IMR-90 (cell line): ENCODE measurements around the gene ACADS. TPM values are rescaled to one million over a fixed set of nuclear protein-coding genes. Genes with fewer than 3 reads are reported as not detected.

Experiments
- ATAC-seq: fragments of 200-7000 bp; cut with Tn5 transposase; 2 replicates; pipeline ENCODE4 v1.9.1; 2020; ENCODE audit warnings: low read depth, mild to moderate bottlenecking, moderate library complexity
- BruUV-seq: library from RNA; stranded (reverse); fragments of 400-500 nt; replicated peaks from 2 replicates; lab custom pipeline; 2021; lab: Mats Ljungman, UMichigan
- CTCF ChIA-PET: fragments of 300-600 bp; formaldehyde crosslinking; extraction: SDS; loops from one replicate; lab custom pipeline; 2021; ENCODE audit warnings: antibody characterized with exemption; lab: Yijun Ruan, JAX
- POLR2A ChIA-PET: fragments of 300-600 bp; sonication (Branson Sonifier 250); formaldehyde crosslinking; loops from one replicate; lab custom pipeline; 2022; ENCODE audit warnings: antibody characterized with exemption; ENCODE audit not compliant: unreplicated experiment; lab: Charles Lee
- DNase-seq: peaks from one replicate; pipeline ENCODE4 v3.0.0; 2013
- H2AFZ ChIP-seq: replicated peaks from 2 replicates; pipeline ENCODE3; 2013; ENCODE audit warnings: low read length, mild to moderate bottlenecking; ENCODE audit not compliant: poor library complexity
- H2AK5ac ChIP-seq: 2 replicates; pipeline ENCODE4 v1.6.1; 2013; ENCODE audit warnings: low read depth, low read length, inconsistent platforms
- H2AK9ac ChIP-seq: replicated peaks from 2 replicates; pipeline ENCODE3; 2013; ENCODE audit warnings: mild to moderate bottlenecking, low read depth, low read length, moderate library complexity; ENCODE audit not compliant: poor library complexity
- H2BK120ac ChIP-seq: 2 replicates; pipeline ENCODE4 v1.6.1; 2013; ENCODE audit warnings: low read depth, low read length, inconsistent platforms
- H2BK15ac ChIP-seq: 3 replicates; pipeline ENCODE4 v1.6.1; 2013; ENCODE audit warnings: low read depth, low read length, inconsistent platforms
- H2BK20ac ChIP-seq: 2 replicates; pipeline ENCODE4 v1.6.1; 2013; ENCODE audit warnings: low read depth, mild to moderate bottlenecking, inconsistent platforms, low read length, moderate library complexity
- H2BK5ac ChIP-seq: 2 replicates; pipeline ENCODE4 v1.6.1; 2013; ENCODE audit warnings: mild to moderate bottlenecking, low read depth, low read length, inconsistent platforms; ENCODE audit not compliant: poor library complexity, severe bottlenecking
- H3K14ac ChIP-seq: replicated peaks from 2 replicates; pipeline ENCODE4 v1.6.1; 2013; ENCODE audit warnings: low read depth, low read length, inconsistent platforms
- H3K18ac ChIP-seq: 2 replicates; pipeline ENCODE4 v1.6.1; 2013; ENCODE audit warnings: low read depth, low read length, control low read depth
- H3K23ac ChIP-seq: 2 replicates; pipeline ENCODE4 v1.6.1; 2013; ENCODE audit warnings: low read depth, low read length, inconsistent platforms
- H3K27ac ChIP-seq: 2 replicates; pipeline ENCODE4 v1.5.1; 2013; ENCODE audit warnings: mild to moderate bottlenecking, control low read depth, low read length; ENCODE audit not compliant: insufficient read depth
- H3K27me3 ChIP-seq: 2 replicates; pipeline ENCODE4 v1.6.1; 2013; ENCODE audit warnings: low read length; ENCODE audit not compliant: control insufficient read depth, insufficient read depth
- H3K36me3 ChIP-seq: 2 replicates; pipeline ENCODE4 v1.6.1; 2013; ENCODE audit warnings: low read length, mixed read lengths; ENCODE audit not compliant: control insufficient read depth, insufficient read depth
- H3K4ac ChIP-seq: 2 replicates; pipeline ENCODE4 v1.6.1; 2013; ENCODE audit warnings: low read depth, low read length, inconsistent platforms
- H3K4me1 ChIP-seq: 2 replicates; pipeline ENCODE4 v1.6.1; 2013; ENCODE audit warnings: low read length, mixed read lengths; ENCODE audit not compliant: control insufficient read depth, insufficient read depth
- H3K4me2 ChIP-seq: 2 replicates; pipeline ENCODE4 v1.6.1; 2013; ENCODE audit warnings: low read depth, mild to moderate bottlenecking, control low read depth, low read length, moderate library complexity
- H3K4me3 ChIP-seq: 2 replicates; pipeline ENCODE4 v1.5.1; 2013; ENCODE audit warnings: low read depth, mild to moderate bottlenecking, control low read depth, low read length, moderate library complexity; ENCODE audit not compliant: insufficient read depth
- H3K56ac ChIP-seq: 2 replicates; pipeline ENCODE4 v1.6.1; 2013; ENCODE audit warnings: low read length, inconsistent platforms; ENCODE audit not compliant: insufficient read depth; ENCODE audit errors: extremely low read depth
- H3K79me1 ChIP-seq, 2 experiments: 2 replicates each; pipeline ENCODE4 v1.6.1; 2013; ENCODE audit warnings: low read length in 2 of 2, inconsistent platforms in 1 of 2, low read depth in 1 of 2
- H3K9ac ChIP-seq: 2 replicates; pipeline ENCODE4 v1.6.1; 2013; ENCODE audit warnings: low read depth, low read length, control low read depth
- H3K9me1 ChIP-seq: 2 replicates; pipeline ENCODE4 v1.6.1; 2013; ENCODE audit warnings: low read length, inconsistent platforms; ENCODE audit not compliant: insufficient read depth
- H3K9me3 ChIP-seq: 2 replicates; pipeline ENCODE4 v1.6.1; 2013; ENCODE audit warnings: low read length; ENCODE audit not compliant: control insufficient read depth, insufficient read depth
- H4K20me1 ChIP-seq: 2 replicates; pipeline ENCODE4 v1.6.1; 2013; ENCODE audit warnings: low read length, inconsistent platforms; ENCODE audit not compliant: insufficient read depth
- H4K5ac ChIP-seq: 2 replicates; pipeline ENCODE4 v1.6.1; 2013; ENCODE audit warnings: mild to moderate bottlenecking, low read depth, low read length, control low read depth
- H4K8ac ChIP-seq, 2 experiments: 2 replicates each; pipeline ENCODE4 v1.6.1; 2013; ENCODE audit warnings: low read depth in 2 of 2, low read length in 2 of 2, control low read depth in 1 of 2, inconsistent platforms in 1 of 2
- H4K91ac ChIP-seq: 2 replicates; pipeline ENCODE4 v1.6.1; 2013; ENCODE audit warnings: low read depth, low read length, inconsistent platforms; ENCODE audit not compliant: insufficient read depth
- CEBPB ChIP-seq: IDR thresholded peaks from 2 replicates; pipeline ENCODE4 v1.6.1; 2012; ENCODE audit warnings: low read depth, low read length, improper control_type of control experiment
- CHD1 ChIP-seq: IDR thresholded peaks from 2 replicates; pipeline ENCODE4 v1.6.1; 2012; ENCODE audit warnings: low read depth, low read length, improper control_type of control experiment
- FOS ChIP-seq: fragments of 150-350 bp; IDR thresholded peaks from 2 replicates; pipeline ENCODE4 v1.6.1; 2016; ENCODE audit warnings: low read depth, low read length
- MAFK ChIP-seq: IDR thresholded peaks from 2 replicates; pipeline ENCODE4 v1.6.1; 2012; ENCODE audit warnings: low read depth, low read length, improper control_type of control experiment
- MAZ ChIP-seq: IDR thresholded peaks from 2 replicates; pipeline ENCODE4 v1.6.1; 2012; ENCODE audit warnings: low read depth, mild to moderate bottlenecking, low read length, improper control_type of control experiment, moderate library complexity, borderline replicate concordance
- MXI1 ChIP-seq: IDR thresholded peaks from 2 replicates; pipeline ENCODE4 v1.6.1; 2012; ENCODE audit warnings: low read depth, mild to moderate bottlenecking, low read length, moderate library complexity, borderline replicate concordance
- POLR2A ChIP-seq: IDR thresholded peaks from 2 replicates; pipeline ENCODE4 v1.6.1; 2012; ENCODE audit warnings: mild to moderate bottlenecking, low read depth, low read length
- RFX5 ChIP-seq: IDR thresholded peaks from 2 replicates; pipeline ENCODE4 v1.8.0; 2012; ENCODE audit warnings: low read depth, mild to moderate bottlenecking, low read length, moderate library complexity
- SMC3 ChIP-seq: fragments of 150-350 bp; IDR thresholded peaks from 2 replicates; pipeline ENCODE4 v1.6.1; 2016; ENCODE audit warnings: low read depth, mild to moderate bottlenecking, antibody characterized with exemption, low read length, moderate library complexity
- WGBS, 2 experiments: methylation state at CpG; one replicate each; pipeline versions ENCODE4 v1.1.5 to v1.1.7; 2013; ENCODE audit warnings: missing lambda C conversion rate in 2 of 2; ENCODE audit not compliant: insufficient read length in 1 of 2; ENCODE audit errors: extremely low coverage in 2 of 2; 5-methylcytosine and 5-hydroxymethylcytosine counted together
- dilution Hi-C: fragments of 300-500 bp; cut with HindIII; formaldehyde crosslinking; loops from one replicate; pipeline ENCODE4 v1.14.3; 2018; ENCODE audit warnings: low sequenced_read_pairs; ENCODE audit not compliant: unreplicated experiment
- in situ Hi-C: fragments of 300-500 bp; cut with MboI; formaldehyde crosslinking; loops from 3 replicates; pipeline ENCODE4 v1.14.3; 2019; ENCODE audit warnings: low sequenced_read_pairs, inconsistent platforms, mixed read lengths
- intact Hi-C: fragments of 100-400 bp; cut with micrococcal nuclease; formaldehyde crosslinking; loops from 2 replicates; pipeline ENCODE4 v1.10.0; 2022
- polyA plus RNA-seq, 3 experiments: library from polyadenylated mRNA; depleted of rRNA; stranded (reverse); fragments of >200 nt; gene quantifications; 2 replicates each; pipeline ENCODE4 v1.2.3, GENCODE V29; 2012; ENCODE audit warnings: low replicate concordance in 1 of 3
- total RNA-seq: library from RNA; depleted of rRNA; stranded (reverse); fragments of >200 nt; gene quantifications from 2 replicates; pipeline ENCODE4 v1.2.3, GENCODE V29; 2012
- TF ChIP-seq, protein P1 (sequence below): conservative IDR thresholded peaks from 2 replicates; pipeline ENCODE4 v1.5.1; 2012; ENCODE audit warnings: mild to moderate bottlenecking, low read depth, low read length, improper control_type of control experiment
- TF ChIP-seq, protein P2 (sequence below): fragments of 150-350 bp; IDR thresholded peaks from 2 replicates; pipeline ENCODE4 v1.6.1; 2016; ENCODE audit warnings: low read depth, mild to moderate bottlenecking, low read length, moderate library complexity, borderline replicate concordance

Gene ACADS
- total and polyA plus RNA-seq, 2 of the 4 experiments (the other 2 are of a cell fraction) = 2.9 to 5.5 TPM

DNA sequence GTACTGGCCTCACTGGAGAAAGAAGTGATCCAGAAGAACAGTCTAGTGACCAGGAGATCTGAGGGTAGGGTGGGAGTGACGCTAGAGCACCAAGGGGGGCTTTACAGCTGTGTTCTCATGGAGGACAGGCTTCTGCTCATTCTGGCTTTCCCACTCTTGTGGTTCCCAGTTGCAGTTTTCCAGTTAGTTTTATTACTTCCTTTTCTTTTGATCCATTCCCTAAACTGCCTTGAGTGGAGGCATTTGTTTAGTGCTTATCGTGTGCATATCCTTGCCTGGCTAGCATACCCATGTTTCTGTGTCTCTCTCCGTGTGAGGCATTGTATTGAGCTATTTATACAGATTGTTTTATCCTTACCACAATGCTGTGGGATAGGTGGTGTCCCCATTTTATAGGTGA is 34.6 kb upstream of the ACADS start:
- TF ChIP-seq MAFK (no peak), SMC3 (no peak), POLR2A (no peak), MAZ (no peak), RFX5 (no peak), MXI1 (no peak), CHD1 (no peak), FOS (no peak), CEBPB (no peak)
- TF ChIP-seq, protein P1, sequence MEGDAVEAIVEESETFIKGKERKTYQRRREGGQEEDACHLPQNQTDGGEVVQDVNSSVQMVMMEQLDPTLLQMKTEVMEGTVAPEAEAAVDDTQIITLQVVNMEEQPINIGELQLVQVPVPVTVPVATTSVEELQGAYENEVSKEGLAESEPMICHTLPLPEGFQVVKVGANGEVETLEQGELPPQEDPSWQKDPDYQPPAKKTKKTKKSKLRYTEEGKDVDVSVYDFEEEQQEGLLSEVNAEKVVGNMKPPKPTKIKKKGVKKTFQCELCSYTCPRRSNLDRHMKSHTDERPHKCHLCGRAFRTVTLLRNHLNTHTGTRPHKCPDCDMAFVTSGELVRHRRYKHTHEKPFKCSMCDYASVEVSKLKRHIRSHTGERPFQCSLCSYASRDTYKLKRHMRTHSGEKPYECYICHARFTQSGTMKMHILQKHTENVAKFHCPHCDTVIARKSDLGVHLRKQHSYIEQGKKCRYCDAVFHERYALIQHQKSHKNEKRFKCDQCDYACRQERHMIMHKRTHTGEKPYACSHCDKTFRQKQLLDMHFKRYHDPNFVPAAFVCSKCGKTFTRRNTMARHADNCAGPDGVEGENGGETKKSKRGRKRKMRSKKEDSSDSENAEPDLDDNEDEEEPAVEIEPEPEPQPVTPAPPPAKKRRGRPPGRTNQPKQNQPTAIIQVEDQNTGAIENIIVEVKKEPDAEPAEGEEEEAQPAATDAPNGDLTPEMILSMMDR = no peak
- TF ChIP-seq, protein P2, sequence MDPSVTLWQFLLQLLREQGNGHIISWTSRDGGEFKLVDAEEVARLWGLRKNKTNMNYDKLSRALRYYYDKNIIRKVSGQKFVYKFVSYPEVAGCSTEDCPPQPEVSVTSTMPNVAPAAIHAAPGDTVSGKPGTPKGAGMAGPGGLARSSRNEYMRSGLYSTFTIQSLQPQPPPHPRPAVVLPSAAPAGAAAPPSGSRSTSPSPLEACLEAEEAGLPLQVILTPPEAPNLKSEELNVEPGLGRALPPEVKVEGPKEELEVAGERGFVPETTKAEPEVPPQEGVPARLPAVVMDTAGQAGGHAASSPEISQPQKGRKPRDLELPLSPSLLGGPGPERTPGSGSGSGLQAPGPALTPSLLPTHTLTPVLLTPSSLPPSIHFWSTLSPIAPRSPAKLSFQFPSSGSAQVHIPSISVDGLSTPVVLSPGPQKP = no peak
- ChIA-PET POLR2A (no interaction called here), CTCF (no interaction called here)
- Histone ChIP-seq H3K9me1 (peaks cover 35% of the 10 kb centered on the region), H3K56ac (no peak overlapping the region), H2AK5ac (no peak overlapping the region), H3K4me1 (peaks cover 11% of the 10 kb centered on the region), H2BK20ac (no peak overlapping the region), H4K91ac (no peak overlapping the region), H2AFZ (no peak overlapping the region), H3K27ac (no peak overlapping the region), H4K8ac (no peak overlapping the region), H2AK9ac (no peak overlapping the region), H3K14ac (no peak overlapping the region), H2BK120ac (no peak overlapping the region), H4K5ac (no peak overlapping the region), H3K9me3 (no peaks in the 10 kb centered on the region), H3K23ac (0 out of 2 replicates have a peak overlapping the region, but pooled peaks have one; percentile 17), H3K79me1 (peaks cover 45 to 83% of the 10 kb centered on the region in 2 experiments), H3K4ac (no peak overlapping the region), H3K18ac (no peak overlapping the region), H3K4me2 (no peak overlapping the region), H2BK5ac (no peak overlapping the region), H3K9ac (no peak overlapping the region), H3K4me3 (no peak overlapping the region), H3K36me3 (peaks cover 15% of the 10 kb centered on the region), H3K27me3 (no peaks in the 10 kb centered on the region), H2BK15ac (no peak overlapping the region), H4K20me1 (peaks cover 80% of the 10 kb centered on the region)
- no peak for ATAC-seq
- WGBS, 2 experiments = no CpG with 5 or more reads among the region's 3 CpGs
- no peak for DNase-seq
- BruUV-seq = no TSS peak
- intact Hi-C loops = no loop called here
- in situ Hi-C loops = no loop called here
- dilution Hi-C loops = no loop called here
